LHCN-M2 (cell line): ENCODE data around the gene BAG5. TPM values are rescaled to one million over a fixed set of nuclear protein-coding genes. Genes with fewer than 3 reads are reported as not detected.

Source experiments
- DNase-seq: peaks from one replicate; pipeline ENCODE4 v3.0.0-alpha.2; 2012; ENCODE audit warnings: low read depth
- total RNA-seq: library from RNA; depleted of rRNA; stranded (reverse); fragments of >200 nt; gene quantifications from 2 replicates; pipeline ENCODE4 v1.2.3, GENCODE V29; 2014; rRNA removed

BAG5 gene
- total RNA-seq, 1 experiment from 2014 or later, result 33.8 TPM

DNA sequence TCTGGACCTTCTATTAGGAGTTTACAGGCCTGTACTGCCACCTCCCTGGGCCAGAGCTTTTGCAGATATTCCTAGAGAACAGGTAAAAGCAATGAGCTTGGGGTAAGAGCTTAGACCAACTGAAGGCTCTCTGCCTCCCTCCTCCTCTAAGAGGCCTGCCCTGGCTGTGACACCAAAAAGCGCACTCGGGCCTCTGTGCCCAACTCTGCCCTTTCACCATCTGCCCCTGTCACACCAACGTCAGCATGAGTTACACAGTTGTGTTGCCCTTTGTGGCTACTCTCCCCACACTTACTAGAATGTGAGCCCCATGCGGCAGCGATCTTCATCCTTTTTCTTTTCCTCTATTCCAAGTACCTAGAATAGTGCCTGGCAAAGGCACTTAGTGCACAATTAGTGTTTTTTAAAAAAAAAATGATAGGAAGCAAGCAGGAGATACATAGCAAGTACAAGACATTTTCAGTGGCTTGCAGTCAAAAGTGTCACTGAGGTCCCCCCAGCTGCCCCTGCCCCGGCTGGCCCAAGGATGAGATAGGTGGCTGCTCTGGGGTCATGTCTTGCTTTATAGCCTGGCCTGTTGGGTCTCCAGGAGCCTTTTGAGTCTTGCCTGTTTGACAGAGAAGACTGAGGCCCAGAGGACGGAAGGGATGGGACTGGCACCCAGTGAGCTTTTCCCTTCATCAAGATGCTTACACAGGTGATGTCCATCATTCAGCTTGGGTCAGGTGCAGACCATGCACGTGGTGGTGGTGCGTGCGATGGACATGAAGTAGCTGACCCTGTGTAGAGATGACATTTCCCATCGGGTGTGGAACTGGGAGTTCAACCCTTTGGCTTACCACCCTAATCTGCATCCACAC lies 52.4 kb downstream of the BAG5 start:
- DNase-seq, result no peak

DNA sequence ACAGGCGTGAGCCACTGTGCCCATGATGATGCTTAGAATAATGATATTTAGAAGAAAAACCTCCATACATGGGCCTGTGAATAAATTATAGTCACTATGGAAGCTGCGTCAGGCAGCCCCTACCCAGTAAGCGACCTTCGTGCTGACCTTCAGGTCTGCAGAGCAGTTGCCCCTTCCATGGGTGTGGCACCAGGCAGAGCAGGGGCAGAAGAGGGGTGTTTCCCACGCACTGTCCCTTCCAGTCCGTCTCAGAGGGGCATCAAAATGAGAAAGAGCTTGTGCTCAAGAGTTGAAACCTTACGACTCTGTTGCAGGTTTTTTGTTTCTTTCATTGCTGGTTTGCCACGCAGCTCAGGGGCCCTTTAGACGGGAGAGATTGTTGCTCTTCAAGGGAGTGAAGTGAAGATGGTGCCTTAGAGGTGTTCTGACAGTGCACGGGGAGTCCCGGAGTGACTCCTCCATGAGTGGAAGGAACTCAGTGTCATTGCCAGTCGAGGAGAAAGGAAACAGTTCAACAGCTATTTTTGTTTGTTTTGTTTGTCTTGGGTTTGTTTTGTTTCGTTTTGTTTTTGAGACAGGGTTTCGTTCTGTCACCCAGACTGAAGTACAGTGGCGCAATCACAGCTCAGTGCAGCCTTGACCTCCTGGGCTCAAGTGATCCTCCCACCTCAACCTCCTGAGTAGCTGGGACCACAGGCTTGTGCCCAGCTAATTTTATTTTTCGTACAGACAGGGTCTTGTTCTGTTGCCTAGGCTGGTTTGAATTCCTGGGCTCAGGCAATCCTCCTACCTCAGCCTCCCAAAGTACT lies 53.7 kb downstream of the BAG5 start:
- DNase-seq, result no peak

DNA sequence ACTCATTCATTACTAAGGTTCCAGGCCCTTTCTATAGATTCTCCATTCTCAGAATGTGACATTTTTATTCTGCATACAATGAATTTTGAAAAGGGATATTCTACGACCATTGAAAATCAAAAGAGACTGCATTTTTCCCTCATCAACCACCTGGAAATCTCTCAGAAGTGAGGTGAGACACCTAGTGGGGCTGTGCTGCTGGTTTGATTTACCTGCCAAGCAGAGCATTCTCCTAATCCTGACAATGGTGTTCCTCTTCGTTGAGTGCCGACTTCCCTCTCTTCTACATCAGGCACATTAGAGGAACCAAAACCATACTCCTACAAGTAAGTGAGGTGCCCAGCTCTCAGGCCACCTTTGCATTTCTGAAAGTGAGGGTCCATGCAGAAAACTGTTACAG lies 54.7 kb downstream of the BAG5 start:
- DNase-seq, result no peak

Other genes with a start within 250 kb of the BAG5 start
- 160 and 224 TPM in 2 replicates for gene EIF5, start 228.4 kb downstream of the BAG5 start, total RNA-seq
- gene MARK3, start 177.2 kb downstream of the BAG5 start, total RNA-seq, result 60.1 and 61.1 TPM in 2 replicates
- gene CKB, start 39.8 kb downstream of the BAG5 start, total RNA-seq, result 17.7 and 46.7 TPM in 2 replicates
- 20.3 and 21.6 TPM in 2 replicates for gene TRMT61A, start 33.5 kb downstream of the BAG5 start, total RNA-seq
- 43.7 and 59.7 TPM in 2 replicates for gene COA8, start 303 bp upstream of the BAG5 start, total RNA-seq
- 258 and 283 TPM in 2 replicates for gene KLC1, start 66.6 kb upstream of the BAG5 start, total RNA-seq
- gene XRCC3, start 152.8 kb upstream of the BAG5 start, total RNA-seq, result 46.7 and 51.7 TPM in 2 replicates
- 36.2 and 46.3 TPM in 2 replicates for gene ZFYVE21, start 153.2 kb upstream of the BAG5 start, total RNA-seq